Stimulated activated CD8-positive, alpha-beta memory T cell treated with anti-CD3 and anti-CD28 coated beads, Interleukin-15, amount 100 ng/mL, for 4 hours (primary cell): Measurements from ENCODE around the gene MOSPD3.
"Not testable (repeated sequence)": the region's sequence is repeated elsewhere in the genome, so short reads cannot be mapped to it uniquely, and the experiment has no call there.

Experiments used
- DNase-seq, 2 donors: peaks; one replicate each; pipeline ENCODE4 v3.0.0-alpha.2; 2020; ENCODE audit warnings: low read depth in 2 of 2

Gene MOSPD3

GRCh38 chr7:100623951-100624824, 11.8 kb downstream of the MOSPD3 start:
- DNase-seq = no peak

- DNase-seq = no peak
Measured at GRCh38 chr7:100626055-100626454, 13.7 kb downstream of the MOSPD3 start.

- DNase-seq = peak; percentile 74 to 81
Measured at GRCh38 chr7:100626530-100627237, 14.3 kb downstream of the MOSPD3 start.

- DNase-seq = no peak
Measured at GRCh38 chr7:100627238-100627549, 14.9 kb downstream of the MOSPD3 start.

- DNase-seq = no peak
Measured at GRCh38 chr7:100629117-100629716, 16.9 kb downstream of the MOSPD3 start.

- no peak for DNase-seq
Measured at GRCh38 chr7:100630066-100630465, 17.7 kb downstream of the MOSPD3 start.

- DNase-seq = peak in 1 of 2 donors; percentile 17
Measured at GRCh38 chr7:100632951-100633717, 20.8 kb downstream of the MOSPD3 start.

- no peak for DNase-seq
Measured at GRCh38 chr7:100639995-100640516, 27.7 kb downstream of the MOSPD3 start.

- DNase-seq = no peak
Measured at GRCh38 chr7:100640517-100641440, 28.4 kb downstream of the MOSPD3 start.

- no peak for DNase-seq
Measured at GRCh38 chr7:100641463-100641859, 29.1 kb downstream of the MOSPD3 start, which contains the start of gene TFR2. Gene TFR2 (minus strand): TSS chr7:100641552. CDS start chr7:100641509, 43 bp downstream.

- no peak for DNase-seq
Measured at GRCh38 chr7:100641860-100642533, 29.7 kb downstream of the MOSPD3 start.

- DNase-seq = no peak
Measured at GRCh38 chr7:100642534-100642907, 30.2 kb downstream of the MOSPD3 start.

GRCh38 chr7:100649826-100650565, 37.7 kb downstream of the MOSPD3 start:
- DNase-seq = no peak

- no peak for DNase-seq
Measured at GRCh38 chr7:100654908-100655831, 42.8 kb downstream of the MOSPD3 start.

- DNase-seq = no peak
Measured at GRCh38 chr7:100655908-100656674, 43.8 kb downstream of the MOSPD3 start, which contains the start of gene ACTL6B. Gene ACTL6B (minus strand): TSS chr7:100656448. CDS start chr7:100656354, 94 bp downstream.

- DNase-seq = not testable (repeated sequence)
Measured at GRCh38 chr7:100662194-100662776, 49.9 kb downstream of the MOSPD3 start.
